GM12878 (cell line): ENCODE results near the gene DNTTIP2. TPM values are rescaled to one million over a fixed set of nuclear protein-coding genes. Genes with fewer than 3 reads are reported as not detected.

ENCODE experiments used
- ATAC-seq: fragments of 200-7000 bp; cut with Tn5 transposase; 3 replicates; pipeline ENCODE4 v1.9.1; 2020; ENCODE audit warnings: mild to moderate bottlenecking, moderate library complexity
- BruUV-seq: library from RNA; stranded (reverse); fragments of 400-500 nt; replicated peaks from 2 replicates; lab custom pipeline; 2021; lab: Mats Ljungman, UMichigan
- CTCF ChIA-PET: fragments of 300-600 bp; sonication (Branson Sonifier 250); formaldehyde crosslinking; extraction: SDS; loops from one replicate; lab custom pipeline; 2021; ENCODE audit warnings: inconsistent platforms; lab: Yijun Ruan, JAX
- POLR2A ChIA-PET: fragments of 350-600 bp; formaldehyde crosslinking; extraction: SDS; loops from one replicate; lab custom pipeline; 2021; ENCODE audit warnings: inconsistent platforms; lab: Charles Lee
- RAD21 ChIA-PET: fragments of 300-600 bp; sonication (Branson Sonifier 250); formaldehyde crosslinking; loops from one replicate; lab custom pipeline; 2023; ENCODE audit warnings: antibody characterized with exemption; ENCODE audit not compliant: unreplicated experiment; lab: Charles Lee
- SMC1A ChIA-PET: fragments of 300-600 bp; sonication (Branson Sonifier 250); formaldehyde crosslinking; loops from one replicate; lab custom pipeline; 2023; ENCODE audit not compliant: unreplicated experiment, uncharacterized antibody; lab: Charles Lee
- DNase-seq: peaks from one replicate; pipeline ENCODE4 v3.0.0-alpha.2; 2011; ENCODE audit warnings: low read depth, low spot score
- FAIRE-seq: peaks from 3 replicates; lab custom pipeline; 2011; peaks lifted over from hg19 to GRCh38; lab: Jason Lieb, UNC
- H2AFZ ChIP-seq: 2 replicates; pipeline ENCODE4 v1.6.0; 2011; ENCODE audit warnings: low read depth, low read length, control low read depth; ENCODE audit not compliant: control insufficient read depth
- H3K27ac ChIP-seq: 2 replicates; pipeline ENCODE4 v1.5.1; 2011; ENCODE audit warnings: control low read depth; ENCODE audit not compliant: control insufficient read depth, insufficient read depth
- H3K27me3 ChIP-seq, 2 experiments: replicated peaks in 1 of 2; 2 replicates each; pipeline versions ENCODE4 v1.6.0 to v1.6.1; 2011; ENCODE audit warnings: low read length in 1 of 2; ENCODE audit not compliant: control insufficient read depth in 2 of 2, insufficient read depth in 2 of 2
- H3K36me3 ChIP-seq, 2 experiments: 2 replicates each; pipeline ENCODE4 v1.5.1; 2011; ENCODE audit warnings: low read length in 1 of 2; ENCODE audit not compliant: control insufficient read depth in 2 of 2, insufficient read depth in 2 of 2
- H3K4me1 ChIP-seq: 2 replicates; pipeline ENCODE4 v1.6.1; 2011; ENCODE audit warnings: mild to moderate bottlenecking, low read length, moderate library complexity, mixed read lengths; ENCODE audit not compliant: control insufficient read depth, insufficient read depth
- H3K4me2 ChIP-seq: 2 replicates; pipeline ENCODE4 v1.6.0; 2011; ENCODE audit warnings: control low read depth; ENCODE audit not compliant: control insufficient read depth, insufficient read depth
- H3K4me3 ChIP-seq: fragments of 200-600 bp; sonication (generic); 2 replicates; pipeline ENCODE4 v1.5.1; 2016
- H3K79me2 ChIP-seq: 2 replicates; pipeline ENCODE4 v1.6.0; 2011; ENCODE audit warnings: low read length; ENCODE audit not compliant: control insufficient read depth, insufficient read depth
- H3K9ac ChIP-seq: 2 replicates; pipeline ENCODE4 v1.8.0; 2011; ENCODE audit warnings: low read length, control low read depth, mixed read lengths; ENCODE audit not compliant: control insufficient read depth, insufficient read depth
- H3K9me3 ChIP-seq: replicated peaks from 3 replicates; pipeline ENCODE4 v1.5.1; 2011; ENCODE audit warnings: mild to moderate bottlenecking, low read length; ENCODE audit not compliant: control insufficient read depth, insufficient read depth
- H4K20me1 ChIP-seq: 2 replicates; pipeline ENCODE4 v1.6.0; 2011; ENCODE audit not compliant: control insufficient read depth, insufficient read depth
- MEF2B ChIP-seq: fragments of 450-650 bp; IDR thresholded peaks from 2 replicates; pipeline ENCODE4 v1.6.1; 2018; ENCODE audit warnings: mild to moderate bottlenecking, moderate library complexity; ENCODE audit not compliant: partially characterized antibody, poor library complexity, severe bottlenecking
- PAX8 ChIP-seq: fragments of 450-650 bp; IDR thresholded peaks from 2 replicates; pipeline ENCODE4 v1.6.1; 2017; ENCODE audit warnings: mild to moderate bottlenecking, moderate library complexity
- ZNF24 ChIP-seq: fragments of 450-650 bp; IDR thresholded peaks from 2 replicates; pipeline ENCODE4 v1.6.1; 2017; ENCODE audit warnings: antibody characterized with exemption, mild to moderate bottlenecking
- WGBS: methylation state at CpG from one replicate; pipeline ENCODE4 v1.1.6; 2016; ENCODE audit warnings: low lambda C conversion rate; ENCODE audit not compliant: insufficient replicate concordance, insufficient coverage; ENCODE audit errors: missing lambda C conversion rate; 5-methylcytosine and 5-hydroxymethylcytosine counted together
- in situ Hi-C: fragments of 300-500 bp; cut with MboI; formaldehyde crosslinking; loops from 9 replicates; pipeline ENCODE4 v1.14.3; 2018; ENCODE audit warnings: mixed read lengths
- intact Hi-C: fragments of 100-400 bp; cut with micrococcal nuclease; formaldehyde crosslinking; loops from one replicate; pipeline ENCODE4 v1.14.2; 2022; ENCODE audit not compliant: unreplicated experiment
- polyA plus RNA-seq, 11 experiments: library from polyadenylated mRNA; depleted of rRNA in 4 of 11; unstranded in 6 of 11; stranded (reverse) in 5 of 11; fragments of >200 nt; fragmentation: Nextera tagmentation in 4 of 11; fragmentation: Illumina TruSeq in 1 of 11; extraction: Ambion mirVana in 4 of 11; extraction: Trizol in 1 of 11; gene quantifications; 1 replicate in 1 of 11; 2 replicates in 10 of 11; pipeline versions ENCODE4 v1.2.1 to v1.2.3, GENCODE V29; 2011 to 2016; ENCODE audit warnings: inconsistent platforms in 2 of 11, missing spikeins in 2 of 11, low read depth in 1 of 11
- total RNA-seq, 4 experiments: library from RNA; depleted of rRNA in 3 of 4; stranded (reverse); fragments of >200 nt in 3 of 4; fragmentation: Illumina TruSeq in 1 of 4; extraction: Trizol in 1 of 4; gene quantifications; 2 replicates each; pipeline versions ENCODE4 v1.2.1 to v1.2.3, GENCODE V29; 2013 to 2021
- TF ChIP-seq, protein P1 (sequence below): fragments of 450-650 bp; IDR thresholded peaks from 2 replicates; pipeline ENCODE4 v1.6.1; 2018; ENCODE audit warnings: borderline replicate concordance, mild to moderate bottlenecking; ENCODE audit not compliant: partially characterized antibody

The DNTTIP2 gene
- total and polyA plus RNA-seq, 10 of the 15 experiments (the other 5 are each of a cell fraction or from before 2014, with no cell fraction given): 34.3 to 99.2 (median 74.9) TPM

- in situ Hi-C loops (loop anchor here (25.0 kb wide), 1 partner anchor 390 kb away; the partner anchor contains the start of gene FNBP1L), intact Hi-C loops (no loop called here)
- ATAC-seq: no peak
- FAIRE-seq: no peak
- Histone ChIP-seq H3K4me3 (no peak overlapping the region), H3K9ac (no peak overlapping the region), H2AFZ (no peak overlapping the region), H3K27ac (no peak overlapping the region), H3K27me3 (peaks cover 0 to 2% of the 10 kb centered on the region in 2 experiments; a peak in 2 of 4 replicates), H3K9me3 (no peaks in the 10 kb centered on the region; the same call in 2 of the 3 replicates), H3K4me2 (no peak overlapping the region), H4K20me1 (no peaks in the 10 kb centered on the region), H3K4me1 (no peaks in the 10 kb centered on the region), H3K79me2 (no peaks in the 10 kb centered on the region), H3K36me3 (no peaks in the 10 kb centered on the region)
- RAD21 ChIA-PET: interaction anchor here (0.9 to 3.1 kb wide), 2 partner anchors 14 to 198 kb away, joined by 4 to 7 read pairs; no protein-coding TSS in a partner anchor
- no TSS peak for BruUV-seq
- WGBS: 25% methylated on average over 3 of the region's 3 CpGs
- POLR2A ChIA-PET: no interaction called here
- TF ChIP-seq PAX8 (no peak), ZNF24 (no peak), MEF2B (no peak)
- TF ChIP-seq, protein P1, sequence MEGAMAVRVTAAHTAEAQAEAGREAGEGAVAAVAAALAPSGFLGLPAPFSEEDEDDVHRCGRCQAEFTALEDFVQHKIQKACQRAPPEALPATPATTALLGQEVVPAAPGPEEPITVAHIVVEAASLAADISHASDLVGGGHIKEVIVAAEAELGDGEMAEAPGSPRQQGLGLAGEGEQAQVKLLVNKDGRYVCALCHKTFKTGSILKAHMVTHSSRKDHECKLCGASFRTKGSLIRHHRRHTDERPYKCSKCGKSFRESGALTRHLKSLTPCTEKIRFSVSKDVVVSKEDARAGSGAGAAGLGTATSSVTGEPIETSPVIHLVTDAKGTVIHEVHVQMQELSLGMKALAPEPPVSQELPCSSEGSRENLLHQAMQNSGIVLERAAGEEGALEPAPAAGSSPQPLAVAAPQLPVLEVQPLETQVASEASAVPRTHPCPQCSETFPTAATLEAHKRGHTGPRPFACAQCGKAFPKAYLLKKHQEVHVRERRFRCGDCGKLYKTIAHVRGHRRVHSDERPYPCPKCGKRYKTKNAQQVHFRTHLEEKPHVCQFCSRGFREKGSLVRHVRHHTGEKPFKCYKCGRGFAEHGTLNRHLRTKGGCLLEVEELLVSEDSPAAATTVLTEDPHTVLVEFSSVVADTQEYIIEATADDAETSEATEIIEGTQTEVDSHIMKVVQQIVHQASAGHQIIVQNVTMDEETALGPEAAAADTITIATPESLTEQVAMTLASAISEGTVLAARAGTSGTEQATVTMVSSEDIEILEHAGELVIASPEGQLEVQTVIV: no peak
- SMC1A ChIA-PET: interaction anchor here (1.0 to 3.6 kb wide), 4 partner anchors 9 to 198 kb away, joined by 3 to 12 read pairs (median 4); no protein-coding TSS in a partner anchor
- CTCF ChIA-PET: interaction anchor here (1.6 to 1.9 kb wide), 3 partner anchors 10 to 198 kb away, joined by 4 to 5 read pairs (median 5); no protein-coding TSS in a partner anchor
- DNase-seq: no peak
Observed at GRCh38 chr1:93827633-93828366, 51.2 kb downstream of the DNTTIP2 start.
